ENCODE data around the gene DISC1. TPM values are rescaled to one million over a fixed set of nuclear protein-coding genes. Genes with fewer than 3 reads are reported as not detected.
"Not testable (repeated sequence)": the region's sequence is repeated elsewhere in the genome, so short reads cannot be mapped to it uniquely, and the experiment has no call there.

The DISC1 gene
- total and polyA plus RNA-seq, 2 experiments from 2014 or later = 6.5 to 11.5 TPM

DNA sequence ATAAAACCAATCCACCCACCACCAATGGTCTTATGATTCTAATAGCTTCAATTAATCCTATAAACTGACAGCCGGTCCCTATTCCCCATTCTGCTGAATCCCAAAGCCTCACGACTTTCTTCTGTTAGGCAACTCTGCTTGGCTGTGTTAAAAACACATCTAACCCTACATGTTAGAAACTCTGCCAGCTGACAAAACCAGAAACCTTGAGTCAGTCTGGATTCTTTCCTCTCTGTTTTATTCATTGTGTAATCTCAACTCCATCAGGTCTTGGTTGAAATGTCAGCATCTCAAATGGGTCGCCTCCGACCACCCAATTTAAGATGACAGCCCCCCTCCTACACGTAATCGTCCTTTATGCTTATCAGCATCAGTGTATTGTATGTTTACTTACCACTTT, 312.1 kb downstream of the DISC1 start:
- Histone ChIP-seq H3K4me1 (ENCODE audit: low read depth) (peaks cover 54% of the 10 kb centered on the region), H3K27ac (no peak overlapping the region), H3K27me3 (no peaks in the 10 kb centered on the region), H3K36me3 (no peaks in the 10 kb centered on the region), H3K9me3 (ENCODE audit: low read depth) (no peaks in the 10 kb centered on the region), H3K4me3 (no peak overlapping the region)
- DNase-seq (ENCODE audit: low read depth in 1 of 2, low spot score in 1 of 2) = peak in 1 of 2 donors; percentile 65
- TF ChIP-seq, protein P1, sequence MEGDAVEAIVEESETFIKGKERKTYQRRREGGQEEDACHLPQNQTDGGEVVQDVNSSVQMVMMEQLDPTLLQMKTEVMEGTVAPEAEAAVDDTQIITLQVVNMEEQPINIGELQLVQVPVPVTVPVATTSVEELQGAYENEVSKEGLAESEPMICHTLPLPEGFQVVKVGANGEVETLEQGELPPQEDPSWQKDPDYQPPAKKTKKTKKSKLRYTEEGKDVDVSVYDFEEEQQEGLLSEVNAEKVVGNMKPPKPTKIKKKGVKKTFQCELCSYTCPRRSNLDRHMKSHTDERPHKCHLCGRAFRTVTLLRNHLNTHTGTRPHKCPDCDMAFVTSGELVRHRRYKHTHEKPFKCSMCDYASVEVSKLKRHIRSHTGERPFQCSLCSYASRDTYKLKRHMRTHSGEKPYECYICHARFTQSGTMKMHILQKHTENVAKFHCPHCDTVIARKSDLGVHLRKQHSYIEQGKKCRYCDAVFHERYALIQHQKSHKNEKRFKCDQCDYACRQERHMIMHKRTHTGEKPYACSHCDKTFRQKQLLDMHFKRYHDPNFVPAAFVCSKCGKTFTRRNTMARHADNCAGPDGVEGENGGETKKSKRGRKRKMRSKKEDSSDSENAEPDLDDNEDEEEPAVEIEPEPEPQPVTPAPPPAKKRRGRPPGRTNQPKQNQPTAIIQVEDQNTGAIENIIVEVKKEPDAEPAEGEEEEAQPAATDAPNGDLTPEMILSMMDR (IDR thresholded peaks at IDR 0.05; ENCODE audit: low read depth, low read length) = no peak

DNA sequence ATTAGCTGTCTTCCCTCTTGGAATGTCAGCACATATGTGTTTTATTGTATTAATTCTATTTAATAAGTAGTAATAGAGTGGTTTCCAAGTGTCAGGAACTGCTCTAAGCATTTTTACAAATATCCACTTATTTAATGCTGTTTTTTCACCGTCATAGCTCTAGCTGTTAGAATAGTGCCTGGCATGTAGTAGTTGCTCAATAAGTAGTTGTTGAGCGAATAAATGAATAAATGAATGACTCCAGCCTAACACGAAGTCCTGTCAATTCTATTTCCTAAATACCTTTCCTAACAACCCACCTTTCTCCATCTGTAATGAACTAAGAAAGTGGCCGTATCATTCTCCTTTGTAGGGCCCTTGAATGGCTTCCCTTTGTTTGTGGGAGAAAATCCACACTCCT, 312.5 kb downstream of the DISC1 start:
- Histone ChIP-seq H3K4me3 (no peak overlapping the region), H3K9me3 (ENCODE audit: low read depth) (no peaks in the 10 kb centered on the region), H3K27ac (no peak overlapping the region), H3K36me3 (no peaks in the 10 kb centered on the region), H3K4me1 (ENCODE audit: low read depth) (peaks cover 56% of the 10 kb centered on the region), H3K27me3 (no peaks in the 10 kb centered on the region)
- no peak for DNase-seq (ENCODE audit: low read depth in 1 of 2, low spot score in 1 of 2)
- TF ChIP-seq, protein P1 (IDR thresholded peaks at IDR 0.05; ENCODE audit: low read depth, low read length) = no peak

DNA sequence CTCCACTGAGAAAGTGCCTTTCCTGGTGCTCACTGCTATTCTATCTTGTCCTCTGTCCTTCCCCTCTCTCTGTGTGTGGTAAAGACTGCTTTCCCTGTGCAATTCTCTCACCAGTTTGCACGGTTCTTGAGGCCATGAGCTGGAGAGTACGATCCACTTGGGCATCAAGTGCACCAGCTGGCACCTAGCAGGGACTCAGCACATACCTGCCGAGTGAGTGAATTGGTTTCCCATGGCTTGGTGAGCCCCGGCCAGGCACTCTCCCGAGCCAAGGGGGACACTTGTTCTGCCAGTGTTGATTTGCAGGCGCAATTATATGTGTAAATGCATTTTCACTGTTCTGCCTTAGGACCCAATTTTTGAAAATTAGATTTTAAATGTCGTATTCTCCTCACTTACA, 313.5 kb downstream of the DISC1 start:
- Histone ChIP-seq H3K36me3 (no peaks in the 10 kb centered on the region), H3K4me1 (ENCODE audit: low read depth) (peaks cover 47% of the 10 kb centered on the region), H3K27ac (no peak overlapping the region), H3K27me3 (no peaks in the 10 kb centered on the region), H3K4me3 (no peak overlapping the region), H3K9me3 (ENCODE audit: low read depth) (no peaks in the 10 kb centered on the region)
- TF ChIP-seq, protein P1 (IDR thresholded peaks at IDR 0.05; ENCODE audit: low read depth, low read length) = no peak
- DNase-seq (ENCODE audit: low read depth in 1 of 2, low spot score in 1 of 2) = no peak

DNA sequence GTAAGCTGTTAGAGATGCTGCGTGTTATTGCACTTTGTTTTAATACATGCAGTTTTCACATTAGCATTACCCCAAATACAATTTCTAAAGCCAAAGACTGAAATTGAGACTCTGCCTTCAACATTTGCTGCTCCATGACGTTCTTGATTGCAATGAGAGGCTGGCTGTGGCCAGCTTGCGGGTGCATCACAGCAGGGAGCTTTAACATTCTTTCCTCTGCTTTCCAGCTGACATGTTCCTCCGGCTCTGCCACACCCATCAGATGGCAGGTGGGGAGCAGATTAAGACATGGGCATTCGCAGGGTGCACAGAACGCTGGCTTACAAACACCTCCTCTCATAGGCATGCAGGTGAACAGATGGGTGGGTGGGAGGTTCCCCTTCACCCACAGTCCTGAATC, 314.1 kb downstream of the DISC1 start:
- Histone ChIP-seq H3K27me3 (no peaks in the 10 kb centered on the region), H3K4me1 (ENCODE audit: low read depth) (peaks cover 41% of the 10 kb centered on the region), H3K9me3 (ENCODE audit: low read depth) (no peaks in the 10 kb centered on the region), H3K27ac (no peak overlapping the region), H3K36me3 (no peaks in the 10 kb centered on the region), H3K4me3 (no peak overlapping the region)
- no peak for DNase-seq (ENCODE audit: low read depth in 1 of 2, low spot score in 1 of 2)
- TF ChIP-seq, protein P1 (IDR thresholded peaks at IDR 0.05; ENCODE audit: low read depth, low read length) = no peak

DNA sequence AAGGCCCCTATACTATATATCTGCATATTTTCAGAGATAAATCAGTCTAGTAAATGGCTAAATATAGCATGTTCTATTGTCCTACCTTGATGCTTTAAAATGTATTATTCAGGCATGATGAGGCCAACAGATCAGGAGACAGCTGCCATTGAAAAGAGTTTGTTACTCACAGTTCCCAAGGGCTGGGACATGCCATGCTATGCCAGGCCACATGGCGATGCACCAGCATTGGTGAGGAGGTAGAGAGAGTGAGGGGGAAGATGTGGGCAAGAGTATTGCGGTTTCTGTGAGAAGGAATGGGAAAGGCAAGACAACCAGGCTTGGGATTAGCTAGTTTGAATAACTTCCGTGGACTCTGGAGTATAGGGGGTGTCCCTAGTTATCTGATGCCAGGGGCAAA, 316.5 kb downstream of the DISC1 start:
- no peak for DNase-seq (ENCODE audit: low read depth in 1 of 2, low spot score in 1 of 2)
- H3K27me3 ChIP-seq = no peaks in the 10 kb centered on the region
- peaks cover 19% of the 10 kb centered on the region for H3K4me1 ChIP-seq (ENCODE audit: low read depth)
- no peaks in the 10 kb centered on the region for H3K9me3 ChIP-seq (ENCODE audit: low read depth)
- H3K27ac ChIP-seq = no peak overlapping the region
- no peak overlapping the region for H3K4me3 ChIP-seq
- no peaks in the 10 kb centered on the region for H3K36me3 ChIP-seq
- TF ChIP-seq, protein P1 (IDR thresholded peaks at IDR 0.05; ENCODE audit: low read depth, low read length) = no peak

DNA sequence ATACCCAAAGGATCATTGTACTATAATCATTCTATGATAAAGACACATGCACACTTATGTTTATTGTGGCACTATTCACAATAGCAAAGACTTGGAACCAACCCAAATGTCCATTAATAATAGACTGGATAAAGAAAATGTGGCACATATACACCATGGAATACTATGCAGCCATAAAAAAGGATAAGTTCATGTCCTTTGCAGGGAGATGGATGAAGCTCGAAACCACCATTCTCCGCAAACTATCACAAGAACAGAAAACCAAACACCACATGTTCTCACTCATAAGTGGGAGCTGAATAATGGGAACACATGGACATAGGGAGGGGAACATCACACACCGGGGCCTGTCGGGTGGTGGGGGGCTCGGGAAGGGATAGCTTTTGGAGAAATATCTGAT, 321.5 kb downstream of the DISC1 start:
- H3K36me3 ChIP-seq; H3K27me3 ChIP-seq; H3K4me3 ChIP-seq; DNase-seq (ENCODE audit: low read depth in 1 of 2, low spot score in 1 of 2); H3K27ac ChIP-seq; H3K9me3 ChIP-seq (ENCODE audit: low read depth): not testable (repeated sequence)
- H3K4me1 ChIP-seq (ENCODE audit: low read depth) = peaks cover 14% of the 10 kb centered on the region
